GF-D8 (cell line): ENCODE results near the gene SLC49A3.
"Not testable (repeated sequence)": the region's sequence is repeated elsewhere in the genome, so short reads cannot be mapped to it uniquely, and the experiment has no call there.

Experiments
- DNase-seq: peaks from one replicate; lab custom pipeline; 2025; lab: John Stamatoyannopoulos, UW

Gene SLC49A3

GRCh38 chr4:651884-652642, 36.9 kb downstream of the SLC49A3 start:
- no peak for DNase-seq

DNA sequence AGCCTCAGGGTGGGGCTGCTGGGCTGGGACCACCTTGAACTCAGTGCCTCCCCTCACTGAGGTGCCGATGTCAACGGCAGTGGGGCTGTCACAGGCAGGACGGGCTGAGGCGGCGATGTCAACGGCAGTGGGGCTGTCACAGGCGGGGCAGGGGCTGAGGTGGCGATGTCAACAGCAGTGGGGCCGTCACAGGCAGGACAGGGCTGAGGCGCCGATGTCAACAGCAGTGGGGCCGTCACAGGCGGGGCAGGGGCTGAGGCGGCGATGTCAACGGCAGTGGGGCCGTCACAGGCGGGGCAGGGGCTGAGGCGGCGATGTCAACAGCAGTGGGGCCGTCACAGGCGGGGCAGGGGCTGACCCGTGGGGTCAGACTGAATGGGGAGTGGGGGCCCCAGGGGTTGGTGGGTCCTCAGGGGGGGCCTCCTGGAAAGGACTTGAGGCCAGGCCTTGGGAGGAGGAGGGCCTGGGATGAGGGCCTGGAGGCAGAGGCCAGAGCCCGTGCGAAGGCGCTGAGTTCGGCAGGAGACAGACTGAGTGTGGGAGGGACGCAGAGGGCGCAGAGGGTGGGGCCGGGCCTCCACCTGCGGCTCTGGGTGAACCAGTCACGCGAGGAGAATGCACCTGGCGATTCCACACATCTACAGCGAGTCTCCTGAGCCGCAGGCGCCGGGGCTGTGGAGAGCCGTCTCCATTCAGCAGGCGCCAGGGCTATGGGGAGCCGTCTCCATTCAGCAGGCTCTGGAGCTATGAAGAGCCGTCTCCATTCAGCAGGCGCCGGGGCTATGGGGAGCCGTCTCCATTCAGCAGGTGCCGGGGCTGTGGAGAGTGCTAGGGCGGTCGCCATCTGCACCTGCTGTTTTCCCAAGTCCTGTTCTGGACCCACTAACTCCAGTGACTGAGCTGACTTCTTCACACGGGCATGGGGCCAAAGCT, 37.7 kb downstream of the SLC49A3 start:
- no peak for DNase-seq

- DNase-seq: no peak
These were observed 38.5 kb downstream of the SLC49A3 start for GRCh38 chr4:650461-650860.

DNA sequence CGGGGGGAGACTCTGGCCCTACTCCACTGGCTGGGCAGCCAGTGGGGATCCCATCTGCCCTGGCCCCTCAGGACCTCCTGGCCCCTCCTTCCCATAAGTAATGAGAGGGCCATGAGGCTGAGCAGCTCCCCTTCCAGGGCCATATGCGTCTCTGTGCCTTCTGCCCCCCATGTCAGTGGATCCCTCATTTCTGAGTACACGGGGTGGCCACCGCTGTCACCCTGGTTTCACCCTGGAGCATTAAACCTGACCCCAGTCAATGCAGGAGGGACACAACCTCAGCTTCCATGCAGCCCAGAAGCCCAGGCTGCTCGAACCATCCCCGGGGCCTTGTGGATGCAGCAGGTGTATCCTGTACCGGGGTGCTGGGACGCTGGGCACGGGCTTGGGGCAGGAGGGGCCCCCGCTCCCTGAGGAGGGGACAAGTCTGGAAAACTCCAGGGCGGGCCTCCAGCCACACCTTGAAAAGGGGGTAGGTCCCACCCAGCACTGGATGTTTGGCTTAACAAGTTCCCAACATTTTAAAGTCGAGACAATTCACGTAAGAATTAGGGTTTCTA, 39.1 kb downstream of the SLC49A3 start:
- no peak for DNase-seq

GRCh38 chr4:649293-649625, 39.7 kb downstream of the SLC49A3 start:
- no peak for DNase-seq

DNA sequence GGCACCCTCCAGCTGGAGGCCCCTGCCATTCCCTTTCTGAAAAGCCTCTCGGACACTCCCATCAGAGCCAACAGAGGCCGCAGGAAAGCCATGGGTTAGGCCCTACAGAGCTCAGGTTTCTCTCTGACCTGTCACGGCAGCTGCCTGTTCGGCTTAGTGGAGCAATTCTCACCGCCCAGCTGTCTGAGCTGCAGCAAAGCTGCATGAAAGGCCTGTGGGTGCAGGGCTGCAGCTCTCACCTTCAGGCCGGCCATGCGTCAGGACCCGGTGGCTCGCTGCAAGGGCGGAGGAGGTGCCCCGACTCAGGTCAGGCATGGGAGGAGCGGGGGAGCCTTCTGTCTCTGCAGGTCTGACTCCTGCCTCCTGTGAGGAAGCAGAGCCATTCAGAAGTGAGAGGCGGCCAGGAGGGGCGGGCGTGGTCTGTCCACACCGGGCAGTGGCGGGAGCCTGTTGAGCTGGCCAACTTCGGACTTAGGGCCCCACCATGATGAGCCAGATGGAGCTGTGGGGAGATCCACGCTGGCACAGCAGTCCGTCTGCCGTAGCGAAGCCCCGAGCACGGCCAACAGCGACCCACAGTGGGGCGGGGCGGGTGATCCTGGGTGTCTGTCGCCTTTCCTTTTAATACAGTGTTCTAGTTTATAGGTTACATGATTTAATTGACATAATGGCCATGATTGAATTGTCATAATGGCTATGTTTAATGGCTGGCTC, 40.2 kb downstream of the SLC49A3 start:
- no peak for DNase-seq

DNA sequence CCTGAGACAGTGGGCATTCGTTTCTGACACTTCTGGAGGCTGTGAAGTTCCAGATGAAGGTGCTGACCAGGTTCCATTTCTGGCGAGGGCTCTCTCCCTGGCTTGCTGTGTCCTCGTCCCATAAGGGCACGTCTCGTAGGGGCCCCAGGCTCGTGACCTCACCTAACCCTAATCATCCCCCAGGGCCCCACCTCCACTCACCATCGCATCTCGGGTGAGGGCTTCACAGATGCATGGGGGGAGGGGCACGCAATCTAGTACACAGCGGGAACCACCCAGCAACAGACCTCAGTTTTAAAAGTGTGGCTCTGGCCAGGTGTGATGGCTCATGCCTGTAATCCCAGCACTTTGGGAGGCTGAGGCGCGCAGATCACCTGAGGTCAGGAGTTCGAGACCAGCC, 41.5 kb downstream of the SLC49A3 start:
- DNase-seq: no peak

- no peak for DNase-seq
These were observed 42.5 kb downstream of the SLC49A3 start for GRCh38 chr4:646460-646859.

DNA sequence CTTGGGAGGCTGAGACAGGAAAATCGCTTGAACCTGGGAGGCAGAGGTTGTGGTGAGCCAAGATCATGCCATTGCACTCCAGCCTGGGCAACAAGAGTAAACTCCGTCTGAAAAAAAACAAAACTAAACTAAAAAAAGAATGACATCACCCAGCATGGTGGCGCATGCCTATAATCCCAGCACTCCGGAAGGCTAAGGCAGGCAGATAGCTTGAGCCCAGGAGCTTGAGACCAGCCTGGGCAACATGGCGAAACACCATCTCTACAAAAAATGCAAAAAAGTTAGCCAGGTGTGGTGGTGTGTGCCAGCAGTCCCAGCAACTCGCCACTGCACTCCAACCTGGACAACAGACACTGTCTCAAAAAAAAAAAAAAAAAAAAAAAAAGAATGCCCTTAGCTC, 46.6 kb downstream of the SLC49A3 start:
- not testable (repeated sequence) for DNase-seq

- no peak for DNase-seq
These were observed 51.2 kb downstream of the SLC49A3 start for GRCh38 chr4:637536-638280.

- DNase-seq: no peak
These were observed 52.3 kb downstream of the SLC49A3 start for GRCh38 chr4:636628-637159.

DNA sequence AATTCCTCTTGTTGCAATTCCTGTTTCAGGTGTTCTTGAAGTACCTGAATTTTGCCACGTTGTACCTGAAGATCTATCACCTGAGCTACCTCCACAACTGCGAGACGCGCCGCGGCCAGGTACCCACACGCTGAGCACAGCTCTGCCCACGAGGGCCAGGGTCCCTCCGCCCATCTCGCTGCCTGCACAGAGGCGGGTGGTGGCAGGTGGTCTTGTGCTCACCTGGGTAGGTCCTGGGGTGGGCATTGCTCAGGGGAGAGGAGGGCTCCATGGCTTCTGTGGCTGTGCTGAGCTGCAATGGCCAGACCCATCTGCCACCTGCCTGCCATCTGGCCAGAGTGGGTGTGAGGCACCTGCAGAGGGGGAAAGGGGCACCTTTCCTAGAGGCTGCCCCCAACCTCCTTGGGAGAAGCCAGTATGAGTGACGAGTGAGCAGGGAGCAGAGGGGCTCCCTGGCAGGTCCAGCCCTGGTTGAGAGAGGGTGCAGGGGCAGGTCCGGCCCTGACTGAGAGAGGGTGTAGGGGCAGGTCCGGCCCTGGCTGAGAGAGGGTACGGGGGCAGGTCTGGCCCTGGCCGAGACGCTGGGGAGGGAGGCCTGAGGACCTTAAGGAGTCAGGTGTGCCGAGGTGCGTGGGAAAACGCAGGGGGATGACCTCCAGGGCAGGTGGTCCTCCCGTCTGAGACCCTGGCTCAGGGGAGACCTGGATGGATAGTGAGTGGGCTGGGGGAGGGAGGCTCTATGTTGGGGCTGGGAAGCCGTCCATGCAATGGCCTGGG, 52.9 kb downstream of the SLC49A3 start:
- no peak for DNase-seq

DNA sequence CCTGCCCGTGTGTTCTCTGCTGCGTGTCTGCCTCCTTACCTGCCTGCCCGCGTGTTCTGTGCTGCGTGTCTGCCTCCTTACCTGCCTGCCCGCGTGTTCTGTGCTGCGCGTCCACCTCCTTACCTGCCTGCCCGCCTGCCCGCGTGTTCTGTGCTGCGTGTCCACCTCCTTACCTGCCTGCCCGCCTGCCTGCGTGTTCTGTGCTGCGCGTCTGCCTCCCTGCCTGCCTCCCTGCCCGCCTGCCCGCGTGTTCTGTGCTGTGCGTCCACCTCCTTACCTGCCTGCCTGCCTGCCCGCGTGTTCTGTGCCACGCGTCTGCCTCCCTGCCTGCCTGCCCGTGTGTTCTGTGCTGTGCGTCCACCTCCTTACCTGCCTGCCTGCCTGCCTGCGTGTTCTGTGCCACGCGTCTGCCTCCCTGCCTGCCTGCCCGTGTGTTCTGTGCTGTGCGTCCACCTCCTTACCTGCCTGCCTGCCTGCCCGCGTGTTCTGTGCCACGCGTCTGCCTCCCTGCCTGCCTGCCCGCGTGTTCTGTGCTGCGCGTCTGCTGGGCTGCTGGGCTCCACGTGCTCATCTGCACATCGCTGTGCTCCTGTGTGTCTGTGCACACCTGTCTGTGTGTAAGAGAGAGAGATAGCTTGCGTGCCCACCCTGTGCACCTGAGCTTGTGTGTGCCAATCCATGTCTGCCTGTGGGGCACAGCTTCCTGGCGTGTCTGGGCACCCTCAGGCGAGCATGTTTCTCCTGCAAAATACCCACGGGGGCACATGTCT, 53.7 kb downstream of the SLC49A3 start:
- not testable (repeated sequence) for DNase-seq

GRCh38 chr4:634599-634985, 54.4 kb downstream of the SLC49A3 start:
- no peak for DNase-seq

- DNase-seq: no peak
These were observed 54.9 kb downstream of the SLC49A3 start for GRCh38 chr4:633976-634598.

GRCh38 chr4:633406-633805, 55.5 kb downstream of the SLC49A3 start:
- DNase-seq: no peak

- no peak for DNase-seq
These were observed 56.0 kb downstream of the SLC49A3 start for GRCh38 chr4:632926-633325.

DNA sequence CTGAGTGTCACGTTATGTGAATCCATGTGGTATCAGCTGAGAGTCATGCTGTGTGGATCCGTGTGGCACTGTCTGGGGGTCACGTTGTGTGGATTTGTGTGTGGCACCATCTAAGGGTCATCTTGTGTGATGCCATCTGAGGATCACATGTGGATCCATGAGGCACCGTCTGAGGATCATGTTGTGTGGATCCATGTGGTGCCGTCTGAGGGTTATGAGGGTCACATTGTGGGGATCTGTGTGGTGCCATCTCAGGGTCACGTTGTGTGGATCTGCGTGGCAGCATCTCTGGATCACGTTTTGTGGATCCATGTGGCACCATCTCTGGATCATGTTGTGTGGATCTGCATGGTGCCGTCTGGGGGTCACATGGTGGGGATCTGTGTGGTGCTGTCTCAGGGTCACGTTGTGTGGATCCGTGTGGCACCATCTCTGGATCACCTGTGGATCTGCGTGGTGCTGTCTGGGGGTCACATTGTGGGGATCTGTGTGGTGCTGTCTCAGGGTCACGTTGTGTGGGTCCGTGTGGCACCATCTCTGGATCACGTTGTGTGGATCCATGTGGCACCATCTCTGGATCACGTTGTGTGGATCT, 56.7 kb downstream of the SLC49A3 start:
- no peak for DNase-seq
